NCI-H187 (cell line): Measurements from ENCODE around the gene GPANK1.

Experiments used
- DNase-seq, 2 experiments: peaks; one replicate each; lab custom pipeline; 2025; lab: John Stamatoyannopoulos, UW

GPANK1 gene

GRCh38 chr6:31691078-31691463 is 26.3 kb upstream of the GPANK1 start:
- no peak for DNase-seq

GRCh38 chr6:31690231-31691077 is 25.7 kb upstream of the GPANK1 start:
- no peak for DNase-seq

GRCh38 chr6:31689249-31690110 is 24.7 kb upstream of the GPANK1 start:
- no peak for DNase-seq

- no peak for DNase-seq
Observed at GRCh38 chr6:31687860-31688693, 23.3 kb upstream of the GPANK1 start.

- no peak for DNase-seq
Observed at GRCh38 chr6:31687321-31687720, 22.5 kb upstream of the GPANK1 start.

- DNase-seq: no peak
Observed at GRCh38 chr6:31686483-31686882, 21.7 kb upstream of the GPANK1 start.

GRCh38 chr6:31683591-31683990 is 18.8 kb upstream of the GPANK1 start:
- DNase-seq: no peak

- DNase-seq: peak in 1 of 2 experiments; percentile 3
Observed at GRCh38 chr6:31681135-31681671, 16.4 kb upstream of the GPANK1 start.

GRCh38 chr6:31680226-31681134 is 15.7 kb upstream of the GPANK1 start, which contains the start of gene LY6G5C:
Gene LY6G5C, minus strand, starts transcription at chr6:31681067. Its CDS starts 694 bp downstream, at chr6:31680373.
- DNase-seq: peak; percentile 18 to 60

- no peak for DNase-seq
Observed at GRCh38 chr6:31677955-31678354, 13.2 kb upstream of the GPANK1 start.

- no peak for DNase-seq
Observed at GRCh38 chr6:31676904-31677303, 12.1 kb upstream of the GPANK1 start.

- no peak for DNase-seq
Observed at GRCh38 chr6:31676322-31676903, 11.6 kb upstream of the GPANK1 start.

- DNase-seq: no peak
Observed at GRCh38 chr6:31669676-31670075, 4.9 kb upstream of the GPANK1 start, which contains the start of gene LY6G5B. Gene LY6G5B, plus strand, starts transcription at chr6:31669976. Its CDS starts 975 bp downstream, at chr6:31670951.

- DNase-seq: no peak
Observed at GRCh38 chr6:31666337-31666965, 1.7 kb upstream of the GPANK1 start.

GRCh38 chr6:31665501-31666336 is 922 bp upstream of the GPANK1 start, which contains the start of gene CSNK2B:
Gene CSNK2B, plus strand, starts transcription at chr6:31666080. Its CDS starts 752 bp downstream, at chr6:31666832.
- peak; percentile 84 to 95 for DNase-seq

GRCh38 chr6:31663961-31664789 is 622 bp downstream of the GPANK1 start:
- no peak for DNase-seq

GRCh38 chr6:31663126-31663960 is 1.5 kb downstream of the GPANK1 start:
- no peak for DNase-seq
